ENCODE results near the gene EGR4. TPM values are rescaled to one million over a fixed set of nuclear protein-coding genes. Genes with fewer than 3 reads are reported as not detected.

Gene EGR4
- not detected for total RNA-seq
- under 1 TPM in 1 of 2 donors, not detected in 1; 0.02 TPM for polyA plus RNA-seq

GRCh38 chr2:73293534-73294171 lies at the start of gene EGR4:
TSS of gene EGR4 (minus strand) at chr2:73293548. CDS start at chr2:73293317, 231 bp downstream.
- no peak within 1 kb of the TSS for H3K27ac ChIP-seq (ENCODE audit: low read depth in 1 of 2, low read length in 2 of 2)
- no peaks in the 10 kb centered on the region for H3K36me3 ChIP-seq (ENCODE audit: control insufficient read depth in 4 of 4, insufficient read depth in 3 of 4, low read depth in 1 of 4, low read length in 3 of 4)
- H3K4me3 ChIP-seq (ENCODE audit: low read depth in 1 of 3, low read length in 3 of 3): peak within 1 kb of the TSS; percentile 45 to 64 (median 52)
- peaks cover 0 to 3% (median 0%) of the 10 kb centered on the region in 4 donors for H3K9me3 ChIP-seq (ENCODE audit: control insufficient read depth in 4 of 4, low read length in 3 of 4)
- no peak within 1 kb of the TSS for H3K9ac ChIP-seq (ENCODE audit: low read depth in 1 of 2, low read length in 2 of 2)
- TF ChIP-seq ATF3 (IDR thresholded peaks at IDR 0.05): no peak
- no peak for TF ChIP-seq MAX (IDR thresholded peaks at IDR 0.05)
- TF ChIP-seq ZBTB33 (IDR thresholded peaks at IDR 0.05): no peak
- no peak for TF ChIP-seq JUND (IDR thresholded peaks at IDR 0.05)
- no peak for TF ChIP-seq EGR1 (IDR thresholded peaks at IDR 0.05; ENCODE audit: low read depth in 2 of 2)
- no peak for TF ChIP-seq HNF4G (IDR thresholded peaks at IDR 0.05)
- TF ChIP-seq RXRA (IDR thresholded peaks at IDR 0.05): no peak
- no peak for TF ChIP-seq YY1 (IDR thresholded peaks at IDR 0.05)
- TF ChIP-seq FOXA2 (IDR thresholded peaks at IDR 0.05): no peak
- TF ChIP-seq RAD21 (IDR thresholded peaks at IDR 0.05): no peak
- TF ChIP-seq GABPA (IDR thresholded peaks at IDR 0.05 in 1 of 2, conservative IDR thresholded peaks at IDR 0.05 in 1 of 2): no peak
- 3% methylated on average over 45 of the region's 45 CpGs for WGBS
- H3K4me1 ChIP-seq (ENCODE audit: control insufficient read depth in 4 of 4, insufficient read depth in 4 of 4, low read length in 3 of 4): peaks cover 6 to 17% (median 13%) of the 10 kb centered on the region in 4 donors
- H3K27me3 ChIP-seq (ENCODE audit: control insufficient read depth in 4 of 4, insufficient read depth in 4 of 4, low read length in 3 of 4): peaks cover 3 to 33% (median 14%) of the 10 kb centered on the region in 4 donors
- DNase-seq (ENCODE audit: low spot score): no peak

- Histone ChIP-seq H3K27me3 (ENCODE audit: control insufficient read depth in 4 of 4, insufficient read depth in 4 of 4, low read length in 3 of 4) (no peaks in the 10 kb centered on the region), H3K4me3 (ENCODE audit: low read depth in 1 of 3, low read length in 3 of 3) (no peak overlapping the region), H3K27ac (ENCODE audit: low read depth in 1 of 2, low read length in 2 of 2) (no peak overlapping the region), H3K36me3 (ENCODE audit: control insufficient read depth in 4 of 4, insufficient read depth in 3 of 4, low read depth in 1 of 4, low read length in 3 of 4) (no peaks in the 10 kb centered on the region), H3K9me3 (ENCODE audit: control insufficient read depth in 4 of 4, low read length in 3 of 4) (no peaks in the 10 kb centered on the region), H3K9ac (ENCODE audit: low read depth in 1 of 2, low read length in 2 of 2) (no peak overlapping the region), H3K4me1 (ENCODE audit: control insufficient read depth in 4 of 4, insufficient read depth in 4 of 4, low read length in 3 of 4) (no peaks in the 10 kb centered on the region)
- 81% methylated on average over 3 of the region's 3 CpGs for WGBS
- no peak for DNase-seq (ENCODE audit: low spot score)
- TF ChIP-seq HNF4G (IDR thresholded peaks at IDR 0.05) (no peak), SP1 (IDR thresholded peaks at IDR 0.05) (no peak), CTCF (IDR thresholded peaks at IDR 0.05; ENCODE audit: low read depth, low read length, missing input control) (no peak), FOXA1 (IDR thresholded peaks at IDR 0.05) (no peak), RXRA (IDR thresholded peaks at IDR 0.05) (no peak), ATF3 (IDR thresholded peaks at IDR 0.05) (no peak)
Measured at GRCh38 chr2:73341039-73341438, 47.7 kb upstream of the EGR4 start.

Data from liver (tissue), 9 donors.